GM18499 (cell line): ENCODE measurements around the gene BNIP5.

Experiments used
- ATAC-seq: cut with Tn5 transposase; IDR thresholded peaks from one replicate; pipeline ENCODE4 v1.9.1; 2021; ENCODE audit warnings: moderate number of reproducible peaks; ENCODE audit not compliant: insufficient read depth, unreplicated experiment

Gene BNIP5

GRCh38 chr6:36336779-36337241, at the start of gene BNIP5:
Gene BNIP5 (minus strand): TSS chr6:36336888. CDS start chr6:36330690, 6,198 bp downstream.
- no peak for ATAC-seq

- no peak for ATAC-seq
These were observed 47.4 kb upstream of the BNIP5 start for GRCh38 chr6:36384095-36384494.

- no peak for ATAC-seq
These were observed 46.9 kb upstream of the BNIP5 start for GRCh38 chr6:36383606-36384005.

GRCh38 chr6:36382976-36383375, 46.3 kb upstream of the BNIP5 start:
- ATAC-seq: no peak

- no peak for ATAC-seq
These were observed 45.1 kb upstream of the BNIP5 start for GRCh38 chr6:36381502-36382389.

GRCh38 chr6:36380166-36380565, 43.5 kb upstream of the BNIP5 start:
- no peak for ATAC-seq

GRCh38 chr6:36378936-36379335, 42.2 kb upstream of the BNIP5 start:
- no peak for ATAC-seq

- ATAC-seq: no peak
These were observed 41.7 kb upstream of the BNIP5 start for GRCh38 chr6:36378243-36378920.

- no peak for ATAC-seq
These were observed 40.9 kb upstream of the BNIP5 start for GRCh38 chr6:36377594-36377993.

- ATAC-seq: no peak
These were observed 40.1 kb upstream of the BNIP5 start for GRCh38 chr6:36376742-36377141.

GRCh38 chr6:36376183-36376582, 39.5 kb upstream of the BNIP5 start:
- no peak for ATAC-seq

GRCh38 chr6:36375644-36376155, 39.0 kb upstream of the BNIP5 start:
- no peak for ATAC-seq

- ATAC-seq: no peak
These were observed 38.3 kb upstream of the BNIP5 start for GRCh38 chr6:36374972-36375371.

GRCh38 chr6:36374194-36374593, 37.5 kb upstream of the BNIP5 start:
- ATAC-seq: no peak

GRCh38 chr6:36373368-36374019, 36.8 kb upstream of the BNIP5 start:
- no peak for ATAC-seq

- ATAC-seq: no peak
These were observed 35.4 kb upstream of the BNIP5 start for GRCh38 chr6:36372088-36372487.

- no peak for ATAC-seq
These were observed 34.5 kb upstream of the BNIP5 start for GRCh38 chr6:36371211-36371610.

GRCh38 chr6:36370638-36371037, 34.0 kb upstream of the BNIP5 start:
- ATAC-seq: no peak

- no peak for ATAC-seq
These were observed 32.5 kb upstream of the BNIP5 start for GRCh38 chr6:36368921-36369865.

GRCh38 chr6:36368421-36368820, 31.7 kb upstream of the BNIP5 start:
- no peak for ATAC-seq
